ENCODE results near the gene GPR137. TPM values are rescaled to one million over a fixed set of nuclear protein-coding genes. Genes with fewer than 3 reads are reported as not detected.

Gene GPR137
- total and polyA plus RNA-seq, 9 of the 15 experiments (the other 6 are each of a cell fraction or from before 2014, with no cell fraction given): 0.32 to 26.7 (median 10.7) TPM

GRCh38 chr11:64305691-64306562 lies 20.3 kb downstream of the GPR137 start (continued):
- no peak for TF ChIP-seq ZNF77 (CRISPR knock-in tag; IDR thresholded peaks at IDR 0.05)
- TF ChIP-seq BACH1 (tag; IDR thresholded peaks at IDR 0.05): no peak
- TF ChIP-seq SIN3A (IDR thresholded peaks at IDR 0.05; ENCODE audit: borderline replicate concordance in 2 of 2, control insufficient read depth in 1 of 2, low read depth in 2 of 2, low read length in 2 of 2): peak in 1 of 2 experiments; percentile 41; a peak in 1 of 4 replicates
- TF ChIP-seq TRIM24 (IDR thresholded peaks at IDR 0.05): 0 out of 4 replicates have a peak, but pooled peaks of 1 of the 2 experiments have one; percentile 10
- TF ChIP-seq PTRF (tag; IDR thresholded peaks at IDR 0.05): no peak
- no peak for TF ChIP-seq MECOM (CRISPR knock-in tag; IDR thresholded peaks at IDR 0.05)
- TF ChIP-seq MBD2 (IDR thresholded peaks at IDR 0.05; ENCODE audit: borderline replicate concordance, low read depth): peak; percentile 39
- no peak for TF ChIP-seq ZNF41 (CRISPR knock-in tag; conservative IDR thresholded peaks at IDR 0.05)
- no peak for TF ChIP-seq HMGN3 (IDR thresholded peaks at IDR 0.05; ENCODE audit: borderline replicate concordance, extremely low read depth, insufficient read length, low read depth, low read length)
- no peak for TF ChIP-seq RNF219 (CRISPR knock-in tag; IDR thresholded peaks at IDR 0.05)
- TF ChIP-seq THRB (CRISPR knock-in tag; conservative IDR thresholded peaks at IDR 0.05): 0 out of 2 replicates have a peak, but pooled peaks have one; percentile 51
- TF ChIP-seq GABPB2 (CRISPR knock-in tag; conservative IDR thresholded peaks at IDR 0.05): no peak
- peak; percentile 69 for TF ChIP-seq ELF1 (tag; IDR thresholded peaks at IDR 0.05)
- TF ChIP-seq ATF6 (CRISPR knock-in tag; IDR thresholded peaks at IDR 0.05): no peak
- no peak for TF ChIP-seq GTF2B (IDR thresholded peaks at IDR 0.05; ENCODE audit: extremely low read depth, insufficient read length)
- peak; percentile 90 for TF ChIP-seq VEZF1 (CRISPR knock-in tag; IDR thresholded peaks at IDR 0.05)
- TF ChIP-seq ID3 (CRISPR knock-in tag; IDR thresholded peaks at IDR 0.05): no peak
- no peak for TF ChIP-seq ID3 (tag; IDR thresholded peaks at IDR 0.05)
